GM21447 (cell line): ENCODE results near the gene SORCS1.

Experiments used
- ATAC-seq: cut with Tn5 transposase; IDR thresholded peaks from one replicate; pipeline ENCODE4 v1.9.1; 2021; ENCODE audit not compliant: unreplicated experiment

SORCS1 gene

DNA sequence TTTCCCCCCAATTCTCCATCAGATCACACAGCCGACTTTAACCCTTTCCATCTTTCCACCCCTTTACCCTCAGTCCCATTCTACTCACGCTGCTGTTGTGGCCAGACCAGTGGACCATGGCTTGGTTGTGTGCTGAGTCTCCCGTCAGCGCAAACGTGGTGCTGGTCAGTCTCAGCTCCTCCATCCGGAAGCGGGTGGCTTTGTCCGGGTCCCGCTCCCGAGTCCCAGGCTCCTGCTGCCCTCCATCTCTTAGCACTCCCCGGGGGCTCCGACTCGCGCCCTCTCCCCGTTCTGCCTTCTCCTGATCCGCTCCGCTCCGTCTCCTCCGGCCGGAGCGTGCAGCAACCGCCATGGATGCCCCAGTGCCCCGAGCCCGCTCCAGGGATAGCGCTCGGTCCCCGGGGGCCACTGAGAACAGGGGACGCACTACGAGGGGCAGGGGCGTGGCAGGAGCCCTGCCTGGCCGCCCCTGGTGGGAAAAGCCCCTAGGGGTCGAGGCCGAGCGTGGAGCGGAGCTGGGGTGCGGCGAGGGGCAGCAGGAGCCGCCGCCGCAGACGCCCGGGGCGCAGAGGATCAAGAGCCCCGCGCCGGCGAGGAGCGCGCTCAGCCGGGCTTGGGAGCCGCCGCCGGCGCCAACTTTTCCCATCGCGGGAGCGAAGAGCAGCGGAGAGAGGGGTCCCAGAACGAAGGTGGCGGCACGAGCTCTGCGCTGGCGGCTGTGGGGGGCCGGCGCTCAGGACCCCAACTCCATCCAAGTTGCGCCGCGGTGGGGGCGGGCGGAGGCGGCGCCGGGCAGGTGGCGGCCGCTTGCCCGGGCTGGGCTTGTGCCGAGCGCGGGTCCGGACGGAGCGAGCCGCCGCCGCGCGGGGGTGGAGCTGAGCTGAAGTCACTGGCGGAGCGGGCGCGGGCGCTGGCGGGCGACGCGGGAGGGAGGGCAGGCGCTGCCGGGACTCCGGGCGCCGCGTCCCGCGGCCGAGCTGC, at the start of gene SORCS1:
SORCS1 (minus strand) TSS at position 826 of the 981 bp plus-strand sequence.
- ATAC-seq = no peak

DNA sequence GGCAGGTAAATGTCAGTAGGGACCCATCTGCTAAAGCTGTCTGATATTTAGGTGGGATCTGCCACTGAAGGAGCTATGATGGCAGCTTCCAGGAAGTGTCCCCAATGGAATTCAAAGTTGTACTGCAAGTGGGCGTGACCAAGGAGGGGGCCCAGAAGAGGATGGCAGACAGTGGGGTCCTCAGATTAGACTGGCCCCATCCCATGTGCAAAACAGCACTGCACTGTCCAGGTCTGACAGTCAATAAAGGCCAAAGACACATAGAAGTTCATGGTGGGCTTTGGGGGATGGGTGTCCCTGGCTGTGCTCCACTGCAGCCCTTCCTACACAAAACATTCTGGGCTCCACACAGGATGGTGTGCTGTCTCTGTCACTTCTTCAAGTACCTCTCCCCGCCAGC, 49.8 kb upstream of the SORCS1 start:
- no peak for ATAC-seq

GRCh38 chr10:107213861-107214260, 49.4 kb upstream of the SORCS1 start:
- no peak for ATAC-seq

GRCh38 chr10:107206833-107207232, 42.3 kb upstream of the SORCS1 start:
- ATAC-seq = no peak

DNA sequence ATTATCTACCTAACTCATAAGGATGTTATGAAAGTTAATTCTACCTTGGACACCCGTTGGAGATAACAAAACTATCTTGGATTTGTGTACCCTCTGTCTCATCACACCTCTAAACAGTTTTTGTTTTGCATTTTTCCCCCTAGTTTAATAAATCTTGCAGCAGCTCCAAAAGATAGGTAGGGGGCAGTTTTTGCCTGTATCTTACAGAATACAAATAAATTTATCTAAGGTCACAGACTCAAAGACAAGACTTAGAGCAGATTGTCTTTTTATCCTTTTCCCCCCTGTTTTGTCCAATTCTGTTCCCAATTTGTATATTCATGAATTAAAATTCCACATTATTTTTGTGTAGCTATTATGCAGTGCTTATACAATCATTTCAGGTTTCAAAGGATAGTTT, 5.0 kb upstream of the SORCS1 start:
- ATAC-seq = no peak

GRCh38 chr10:107168738-107169137, 4.2 kb upstream of the SORCS1 start:
- no peak for ATAC-seq

- ATAC-seq = no peak
Measured at GRCh38 chr10:107166403-107166802, 1.9 kb upstream of the SORCS1 start.

DNA sequence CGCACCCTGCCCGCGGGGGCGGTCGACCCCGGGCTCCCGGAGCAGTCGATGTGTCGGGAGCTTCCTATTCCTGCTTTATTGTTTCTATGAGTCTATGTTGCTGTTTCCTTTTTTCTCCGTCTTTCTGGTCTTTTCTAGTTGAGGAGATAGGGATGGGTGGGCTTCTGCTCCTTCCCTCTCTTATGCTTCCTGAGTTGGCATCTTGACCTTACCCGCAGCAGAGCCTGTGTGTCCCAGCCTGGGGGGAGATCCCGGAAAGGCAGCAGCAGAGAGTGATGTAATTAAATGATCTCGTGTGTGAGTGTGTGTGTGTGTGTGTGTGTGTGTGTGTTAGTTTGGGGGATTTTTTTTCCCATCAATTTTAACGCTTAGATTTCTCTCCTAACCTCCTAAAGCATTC, 486 bp upstream of the SORCS1 start:
- no peak for ATAC-seq

DNA sequence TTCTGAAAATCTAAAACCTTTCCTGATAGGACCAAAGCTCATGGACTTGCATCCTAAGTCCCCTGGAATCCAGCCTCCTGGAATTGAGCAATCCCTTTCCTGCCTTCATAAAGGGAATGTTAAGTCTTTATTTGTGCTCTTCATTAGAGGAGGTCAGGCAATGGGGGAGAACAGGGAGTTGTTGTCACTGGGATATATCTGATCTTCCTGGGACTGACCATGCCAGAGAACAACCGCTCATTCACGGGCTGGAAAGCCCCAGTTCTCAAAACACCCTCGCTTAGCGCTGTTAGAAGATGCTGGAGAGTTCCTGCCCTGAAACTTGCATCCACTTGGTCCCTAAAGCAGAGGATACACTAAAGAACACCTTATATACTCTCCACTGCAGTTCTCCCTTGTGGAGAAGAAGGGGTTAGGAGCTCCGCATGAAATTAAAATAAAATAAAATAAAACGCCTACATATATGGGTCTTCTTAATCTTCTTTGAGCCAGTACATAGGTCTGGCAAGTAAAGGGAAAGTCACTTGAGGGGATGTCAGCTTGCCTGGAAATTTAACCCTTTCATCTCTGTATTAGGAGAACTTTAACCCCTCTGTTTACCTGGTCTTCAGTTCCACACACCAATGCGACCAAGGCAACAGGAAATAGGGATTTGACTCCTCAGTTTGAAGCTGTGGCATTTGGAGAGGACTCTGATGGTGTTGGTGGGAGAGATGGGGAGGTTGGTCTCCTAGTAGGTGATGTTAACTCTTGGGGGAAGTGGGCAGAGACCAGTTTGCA, 1.2 kb downstream of the SORCS1 start:
- ATAC-seq = no peak

GRCh38 chr10:107160866-107161265, 3.6 kb downstream of the SORCS1 start:
- ATAC-seq = no peak

- no peak for ATAC-seq
Measured at GRCh38 chr10:107159871-107160270, 4.6 kb downstream of the SORCS1 start.

DNA sequence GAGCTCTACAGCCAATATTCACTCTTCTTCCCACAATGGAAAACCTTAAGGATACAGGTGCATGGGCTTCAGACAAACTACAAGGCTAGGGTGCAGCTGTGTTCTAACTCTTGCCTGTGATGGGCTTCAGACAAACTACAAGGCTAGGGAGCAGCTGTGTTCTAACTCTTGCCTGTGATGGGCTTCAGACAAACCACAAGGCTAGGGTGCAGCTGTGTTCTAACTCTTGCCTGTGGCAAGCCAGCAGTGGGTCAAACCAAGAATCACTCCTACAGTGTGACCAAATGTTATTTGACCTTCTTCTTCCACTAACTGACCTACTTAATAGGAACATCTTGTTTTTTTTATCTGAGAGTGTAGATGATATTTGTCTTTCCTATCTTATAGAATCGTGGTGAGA, 7.4 kb downstream of the SORCS1 start:
- no peak for ATAC-seq

DNA sequence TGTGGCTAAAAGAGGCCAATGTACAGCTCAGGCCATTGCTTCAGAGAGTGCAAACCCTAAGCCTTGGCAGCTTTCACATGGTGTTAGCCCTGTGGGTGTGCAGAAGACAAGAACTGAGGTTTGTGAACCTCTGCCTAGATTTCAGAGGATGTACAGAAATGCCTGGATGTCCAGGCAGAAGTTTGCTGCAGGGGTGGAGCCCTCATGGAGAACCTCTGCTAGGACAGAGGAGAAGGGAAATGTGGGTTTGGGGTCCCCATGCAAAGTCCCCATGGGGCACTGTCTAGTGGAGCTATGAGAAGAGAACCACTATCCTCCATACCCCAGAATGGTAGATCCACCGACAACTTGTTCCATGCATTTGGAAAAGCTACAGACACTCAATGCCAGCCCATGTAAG, 12.4 kb downstream of the SORCS1 start:
- ATAC-seq = no peak

- ATAC-seq = no peak
Measured at GRCh38 chr10:107148906-107149305, 15.6 kb downstream of the SORCS1 start.

GRCh38 chr10:107144490-107144889, 20.0 kb downstream of the SORCS1 start:
- no peak for ATAC-seq

- no peak for ATAC-seq
Measured at GRCh38 chr10:107141524-107142061, 22.9 kb downstream of the SORCS1 start.

GRCh38 chr10:107139237-107139636, 25.3 kb downstream of the SORCS1 start:
- ATAC-seq = no peak

DNA sequence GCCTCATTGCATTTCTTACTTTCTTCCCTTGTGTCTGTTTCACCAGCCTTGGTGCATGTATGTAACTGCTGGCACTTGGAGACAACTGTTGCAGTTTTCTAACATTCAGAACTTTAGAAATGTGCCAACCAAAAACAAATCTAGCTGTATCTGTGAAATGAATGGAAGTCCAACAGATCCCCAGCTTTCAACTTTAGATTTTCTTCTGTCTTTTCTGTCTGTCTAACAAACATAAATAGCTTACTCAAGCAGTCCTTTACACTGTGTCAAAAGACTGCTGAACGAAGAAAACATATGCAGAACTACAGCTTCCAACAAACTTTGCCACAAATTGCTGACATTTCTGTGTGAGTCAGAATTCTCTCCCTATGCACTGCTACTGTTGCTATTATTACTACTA, 30.9 kb downstream of the SORCS1 start:
- ATAC-seq = no peak

GRCh38 chr10:107129000-107129399, 35.5 kb downstream of the SORCS1 start:
- ATAC-seq = no peak

DNA sequence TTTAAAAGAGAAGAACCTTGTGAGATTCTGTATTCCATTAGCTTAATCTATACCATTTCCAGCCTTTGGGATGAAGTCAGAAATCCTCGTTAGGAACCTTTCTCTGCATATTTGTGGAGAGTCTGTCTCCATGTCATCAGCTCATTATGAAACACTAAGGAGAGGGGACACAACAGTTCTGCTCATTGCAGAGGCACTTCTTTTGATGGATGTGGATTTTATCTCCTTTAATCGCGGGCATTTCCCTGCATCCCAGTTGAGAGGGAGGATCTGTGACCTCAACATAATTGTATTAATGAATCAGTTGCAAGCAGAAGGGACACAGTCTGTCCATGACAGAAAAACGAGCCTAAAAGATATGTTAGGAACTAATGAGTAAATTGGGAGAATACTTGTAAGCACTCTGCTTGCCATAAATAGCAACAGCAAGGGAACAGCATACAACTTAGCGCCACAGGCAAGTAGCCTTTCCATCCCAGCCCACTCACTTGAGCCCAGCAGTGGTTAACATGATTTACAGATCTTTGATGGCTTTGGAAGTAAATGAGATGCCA, 37.9 kb downstream of the SORCS1 start:
- ATAC-seq = no peak

- no peak for ATAC-seq
Measured at GRCh38 chr10:107122703-107123102, 41.8 kb downstream of the SORCS1 start.
